Measurements from ENCODE around the gene SAMD14. TPM values are rescaled to one million over a fixed set of nuclear protein-coding genes. Genes with fewer than 3 reads are reported as not detected.

SAMD14 gene
- total RNA-seq, 1 experiment from 2014 or later = 5.9 TPM

DNA sequence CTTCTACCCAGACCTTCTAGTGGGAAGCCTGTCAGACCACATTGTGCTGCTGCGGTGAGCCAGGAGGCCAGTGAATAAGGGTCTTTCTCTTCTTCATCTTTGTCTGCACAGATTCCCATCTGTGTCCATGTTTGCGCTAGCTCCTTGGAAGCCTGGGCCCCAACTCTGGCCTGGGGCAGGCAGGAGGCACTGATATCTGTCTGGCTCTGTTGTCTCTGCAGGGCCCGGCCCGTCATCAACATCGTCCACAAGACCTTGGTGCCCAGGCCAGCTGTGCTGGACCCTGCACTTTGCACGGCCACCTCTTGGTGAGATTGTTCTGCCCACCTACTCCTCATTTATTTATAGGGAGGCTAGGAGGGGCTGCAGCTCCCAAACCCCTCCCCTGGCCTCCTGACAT is 55.7 kb downstream of the SAMD14 start:
- Mint-ChIP-seq H3K4me3 (no peak overlapping the region), H3K9me3 (peaks cover 5% of the 10 kb centered on the region), H3K27ac (no peak overlapping the region), H3K36me3 (peaks cover 32% of the 10 kb centered on the region), H3K27me3 (ENCODE audit: low read depth) (no peaks in the 10 kb centered on the region), H3K4me1 (peaks cover 11% of the 10 kb centered on the region)
- no peak for ATAC-seq
- ChIA-PET POLR2A (no interaction called here), CTCF (interaction anchor here (0.7 to 2.3 kb wide), 4 partner anchors 13 to 40 kb away, joined by 3 to 8 read pairs (median 6); no protein-coding TSS in a partner anchor)
- no peak for DNase-seq (ENCODE audit: low spot score)
- TF ChIP-seq, protein P1, sequence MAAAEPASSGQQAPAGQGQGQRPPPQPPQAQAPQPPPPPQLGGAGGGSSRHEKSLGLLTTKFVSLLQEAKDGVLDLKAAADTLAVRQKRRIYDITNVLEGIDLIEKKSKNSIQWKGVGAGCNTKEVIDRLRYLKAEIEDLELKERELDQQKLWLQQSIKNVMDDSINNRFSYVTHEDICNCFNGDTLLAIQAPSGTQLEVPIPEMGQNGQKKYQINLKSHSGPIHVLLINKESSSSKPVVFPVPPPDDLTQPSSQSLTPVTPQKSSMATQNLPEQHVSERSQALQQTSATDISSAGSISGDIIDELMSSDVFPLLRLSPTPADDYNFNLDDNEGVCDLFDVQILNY (CRISPR knock-in tag; IDR thresholded peaks at IDR 0.05) = no peak
- TF ChIP-seq PRRX2 (CRISPR knock-in tag; IDR thresholded peaks at IDR 0.05) = no peak
- no peak for TF ChIP-seq GTF2I (CRISPR knock-in tag; conservative IDR thresholded peaks at IDR 0.05)
- no peak for TF ChIP-seq RORB (CRISPR knock-in tag; IDR thresholded peaks at IDR 0.05)
- no peak for TF ChIP-seq OVOL2 (CRISPR knock-in tag; IDR thresholded peaks at IDR 0.05; ENCODE audit: borderline replicate concordance)
- TF ChIP-seq CBFB (CRISPR knock-in tag; IDR thresholded peaks at IDR 0.05; ENCODE audit: low read depth) = no peak
- TF ChIP-seq, protein P2, sequence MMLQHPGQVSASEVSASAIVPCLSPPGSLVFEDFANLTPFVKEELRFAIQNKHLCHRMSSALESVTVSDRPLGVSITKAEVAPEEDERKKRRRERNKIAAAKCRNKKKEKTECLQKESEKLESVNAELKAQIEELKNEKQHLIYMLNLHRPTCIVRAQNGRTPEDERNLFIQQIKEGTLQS (CRISPR knock-in tag; conservative IDR thresholded peaks at IDR 0.05) = no peak
- TF ChIP-seq GABPB1 (CRISPR knock-in tag; IDR thresholded peaks at IDR 0.05) = no peak
- TF ChIP-seq ZNF219 (CRISPR knock-in tag; IDR thresholded peaks at IDR 0.05; ENCODE audit: borderline replicate concordance) = no peak

DNA sequence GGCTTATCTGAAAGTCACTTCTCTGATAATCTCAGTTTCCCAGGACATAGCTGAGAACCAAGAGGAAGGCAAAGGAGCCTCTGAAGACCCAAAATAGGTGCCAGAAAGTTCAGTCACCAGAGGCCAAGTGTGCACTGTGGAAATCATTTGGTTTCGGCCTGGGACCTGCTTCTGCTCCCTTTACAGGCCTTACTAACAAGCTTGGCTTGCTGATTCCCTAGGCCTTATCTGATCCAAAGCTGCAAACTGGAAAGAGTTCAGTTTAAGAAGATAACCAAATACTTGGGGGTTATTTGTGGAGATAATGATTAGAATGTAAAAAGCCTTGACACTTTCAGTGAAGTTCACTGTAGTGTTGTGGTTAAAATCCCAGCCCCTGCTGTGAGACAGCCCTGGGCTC is 57.0 kb downstream of the SAMD14 start:
- no peak for ATAC-seq
- peaks cover 5% of the 10 kb centered on the region for H3K9me3 Mint-ChIP-seq
- POLR2A ChIA-PET = no interaction called here
- DNase-seq (ENCODE audit: low spot score) = no peak
- CTCF ChIA-PET = interaction anchor here (1.4 to 1.6 kb wide), 2 partner anchors 15 to 19 kb away, joined by 6 read pairs; no protein-coding TSS in a partner anchor
- peaks cover 26% of the 10 kb centered on the region for H3K36me3 Mint-ChIP-seq
- TF ChIP-seq, protein P3, sequence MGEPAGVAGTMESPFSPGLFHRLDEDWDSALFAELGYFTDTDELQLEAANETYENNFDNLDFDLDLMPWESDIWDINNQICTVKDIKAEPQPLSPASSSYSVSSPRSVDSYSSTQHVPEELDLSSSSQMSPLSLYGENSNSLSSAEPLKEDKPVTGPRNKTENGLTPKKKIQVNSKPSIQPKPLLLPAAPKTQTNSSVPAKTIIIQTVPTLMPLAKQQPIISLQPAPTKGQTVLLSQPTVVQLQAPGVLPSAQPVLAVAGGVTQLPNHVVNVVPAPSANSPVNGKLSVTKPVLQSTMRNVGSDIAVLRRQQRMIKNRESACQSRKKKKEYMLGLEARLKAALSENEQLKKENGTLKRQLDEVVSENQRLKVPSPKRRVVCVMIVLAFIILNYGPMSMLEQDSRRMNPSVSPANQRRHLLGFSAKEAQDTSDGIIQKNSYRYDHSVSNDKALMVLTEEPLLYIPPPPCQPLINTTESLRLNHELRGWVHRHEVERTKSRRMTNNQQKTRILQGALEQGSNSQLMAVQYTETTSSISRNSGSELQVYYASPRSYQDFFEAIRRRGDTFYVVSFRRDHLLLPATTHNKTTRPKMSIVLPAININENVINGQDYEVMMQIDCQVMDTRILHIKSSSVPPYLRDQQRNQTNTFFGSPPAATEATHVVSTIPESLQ (CRISPR knock-in tag; IDR thresholded peaks at IDR 0.05) = no peak
- TF ChIP-seq MYBL2 (CRISPR knock-in tag; IDR thresholded peaks at IDR 0.05) = no peak
- TF ChIP-seq CREM (CRISPR knock-in tag; IDR thresholded peaks at IDR 0.05) = no peak
- TF ChIP-seq RORB (CRISPR knock-in tag; IDR thresholded peaks at IDR 0.05) = no peak
- no peak for TF ChIP-seq GABPB1 (CRISPR knock-in tag; IDR thresholded peaks at IDR 0.05)
- TF ChIP-seq, protein P4, sequence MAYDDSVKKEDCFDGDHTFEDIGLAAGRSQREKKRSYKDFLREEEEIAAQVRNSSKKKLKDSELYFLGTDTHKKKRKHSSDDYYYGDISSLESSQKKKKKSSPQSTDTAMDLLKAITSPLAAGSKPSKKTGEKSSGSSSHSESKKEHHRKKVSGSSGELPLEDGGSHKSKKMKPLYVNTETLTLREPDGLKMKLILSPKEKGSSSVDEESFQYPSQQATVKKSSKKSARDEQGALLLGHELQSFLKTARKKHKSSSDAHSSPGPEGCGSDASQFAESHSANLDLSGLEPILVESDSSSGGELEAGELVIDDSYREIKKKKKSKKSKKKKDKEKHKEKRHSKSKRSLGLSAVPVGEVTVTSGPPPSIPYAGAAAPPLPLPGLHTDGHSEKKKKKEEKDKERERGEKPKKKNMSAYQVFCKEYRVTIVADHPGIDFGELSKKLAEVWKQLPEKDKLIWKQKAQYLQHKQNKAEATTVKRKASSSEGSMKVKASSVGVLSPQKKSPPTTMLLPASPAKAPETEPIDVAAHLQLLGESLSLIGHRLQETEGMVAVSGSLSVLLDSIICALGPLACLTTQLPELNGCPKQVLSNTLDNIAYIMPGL (CRISPR knock-in tag; IDR thresholded peaks at IDR 0.05) = no peak
- no peak for TF ChIP-seq IRF2 (CRISPR knock-in tag; IDR thresholded peaks at IDR 0.05; ENCODE audit: borderline replicate concordance, low read depth)
- no peak for TF ChIP-seq SOX15 (CRISPR knock-in tag; IDR thresholded peaks at IDR 0.05)
- TF ChIP-seq, protein P2 (CRISPR knock-in tag; conservative IDR thresholded peaks at IDR 0.05) = no peak
- TF ChIP-seq, protein P5, sequence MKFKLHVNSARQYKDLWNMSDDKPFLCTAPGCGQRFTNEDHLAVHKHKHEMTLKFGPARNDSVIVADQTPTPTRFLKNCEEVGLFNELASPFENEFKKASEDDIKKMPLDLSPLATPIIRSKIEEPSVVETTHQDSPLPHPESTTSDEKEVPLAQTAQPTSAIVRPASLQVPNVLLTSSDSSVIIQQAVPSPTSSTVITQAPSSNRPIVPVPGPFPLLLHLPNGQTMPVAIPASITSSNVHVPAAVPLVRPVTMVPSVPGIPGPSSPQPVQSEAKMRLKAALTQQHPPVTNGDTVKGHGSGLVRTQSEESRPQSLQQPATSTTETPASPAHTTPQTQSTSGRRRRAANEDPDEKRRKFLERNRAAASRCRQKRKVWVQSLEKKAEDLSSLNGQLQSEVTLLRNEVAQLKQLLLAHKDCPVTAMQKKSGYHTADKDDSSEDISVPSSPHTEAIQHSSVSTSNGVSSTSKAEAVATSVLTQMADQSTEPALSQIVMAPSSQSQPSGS (CRISPR knock-in tag; IDR thresholded peaks at IDR 0.05; ENCODE audit: borderline replicate concordance, low read depth) = no peak
- TF ChIP-seq, protein P6, sequence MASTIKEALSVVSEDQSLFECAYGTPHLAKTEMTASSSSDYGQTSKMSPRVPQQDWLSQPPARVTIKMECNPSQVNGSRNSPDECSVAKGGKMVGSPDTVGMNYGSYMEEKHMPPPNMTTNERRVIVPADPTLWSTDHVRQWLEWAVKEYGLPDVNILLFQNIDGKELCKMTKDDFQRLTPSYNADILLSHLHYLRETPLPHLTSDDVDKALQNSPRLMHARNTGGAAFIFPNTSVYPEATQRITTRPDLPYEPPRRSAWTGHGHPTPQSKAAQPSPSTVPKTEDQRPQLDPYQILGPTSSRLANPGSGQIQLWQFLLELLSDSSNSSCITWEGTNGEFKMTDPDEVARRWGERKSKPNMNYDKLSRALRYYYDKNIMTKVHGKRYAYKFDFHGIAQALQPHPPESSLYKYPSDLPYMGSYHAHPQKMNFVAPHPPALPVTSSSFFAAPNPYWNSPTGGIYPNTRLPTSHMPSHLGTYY (CRISPR knock-in tag; IDR thresholded peaks at IDR 0.05) = no peak
- H3K4me3 Mint-ChIP-seq = no peak overlapping the region
- H3K27ac Mint-ChIP-seq = no peak overlapping the region
- peaks cover 11% of the 10 kb centered on the region for H3K4me1 Mint-ChIP-seq
- no peaks in the 10 kb centered on the region for H3K27me3 Mint-ChIP-seq (ENCODE audit: low read depth)

Measured in WTC11 (cell line).